ENCODE measurements around the gene RALGAPA1. TPM values are rescaled to one million over a fixed set of nuclear protein-coding genes. Genes with fewer than 3 reads are reported as not detected.
"Not testable (repeated sequence)": the region's sequence is repeated elsewhere in the genome, so short reads cannot be mapped to it uniquely, and the experiment has no call there.

The RALGAPA1 gene
- total RNA-seq, 1 donor from 2014 or later = 64.5 TPM

DNA sequence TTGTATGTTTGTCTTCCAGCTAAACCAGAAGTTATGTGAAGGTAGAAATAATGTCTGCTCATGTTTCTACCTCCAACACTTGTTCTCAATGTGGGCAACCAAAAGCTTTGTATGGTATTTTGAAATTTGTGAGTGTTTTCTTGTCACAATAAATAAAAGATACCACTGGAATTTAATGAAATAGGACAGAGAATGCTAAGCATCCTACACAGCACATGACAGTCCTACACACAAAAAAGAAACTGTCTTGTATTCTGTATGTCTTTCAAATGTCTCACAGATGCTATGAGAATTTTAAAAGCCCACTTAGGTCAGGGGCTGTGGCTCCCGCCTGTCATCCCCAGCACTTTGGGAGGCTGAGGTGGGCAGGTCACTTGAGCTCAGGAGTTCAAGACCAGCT is 68.9 kb downstream of the RALGAPA1 start:
- DNase-seq (ENCODE audit: low spot score in 2 of 2, unreplicated experiment in 2 of 2) = no peak
- H3K4me1 Mint-ChIP-seq = no peaks in the 10 kb centered on the region
- H3K4me3 Mint-ChIP-seq = no peak overlapping the region
- H3K9me3 Mint-ChIP-seq = peaks cover 2% of the 10 kb centered on the region
- TF ChIP-seq, protein P1, sequence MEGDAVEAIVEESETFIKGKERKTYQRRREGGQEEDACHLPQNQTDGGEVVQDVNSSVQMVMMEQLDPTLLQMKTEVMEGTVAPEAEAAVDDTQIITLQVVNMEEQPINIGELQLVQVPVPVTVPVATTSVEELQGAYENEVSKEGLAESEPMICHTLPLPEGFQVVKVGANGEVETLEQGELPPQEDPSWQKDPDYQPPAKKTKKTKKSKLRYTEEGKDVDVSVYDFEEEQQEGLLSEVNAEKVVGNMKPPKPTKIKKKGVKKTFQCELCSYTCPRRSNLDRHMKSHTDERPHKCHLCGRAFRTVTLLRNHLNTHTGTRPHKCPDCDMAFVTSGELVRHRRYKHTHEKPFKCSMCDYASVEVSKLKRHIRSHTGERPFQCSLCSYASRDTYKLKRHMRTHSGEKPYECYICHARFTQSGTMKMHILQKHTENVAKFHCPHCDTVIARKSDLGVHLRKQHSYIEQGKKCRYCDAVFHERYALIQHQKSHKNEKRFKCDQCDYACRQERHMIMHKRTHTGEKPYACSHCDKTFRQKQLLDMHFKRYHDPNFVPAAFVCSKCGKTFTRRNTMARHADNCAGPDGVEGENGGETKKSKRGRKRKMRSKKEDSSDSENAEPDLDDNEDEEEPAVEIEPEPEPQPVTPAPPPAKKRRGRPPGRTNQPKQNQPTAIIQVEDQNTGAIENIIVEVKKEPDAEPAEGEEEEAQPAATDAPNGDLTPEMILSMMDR (IDR thresholded peaks at IDR 0.05; ENCODE audit: unreplicated experiment) = no peak
- no peak overlapping the region for H3K27ac Mint-ChIP-seq
- peaks cover 19% of the 10 kb centered on the region for H3K36me3 Mint-ChIP-seq
- no peaks in the 10 kb centered on the region for H3K27me3 Mint-ChIP-seq (ENCODE audit: low read depth)

DNA sequence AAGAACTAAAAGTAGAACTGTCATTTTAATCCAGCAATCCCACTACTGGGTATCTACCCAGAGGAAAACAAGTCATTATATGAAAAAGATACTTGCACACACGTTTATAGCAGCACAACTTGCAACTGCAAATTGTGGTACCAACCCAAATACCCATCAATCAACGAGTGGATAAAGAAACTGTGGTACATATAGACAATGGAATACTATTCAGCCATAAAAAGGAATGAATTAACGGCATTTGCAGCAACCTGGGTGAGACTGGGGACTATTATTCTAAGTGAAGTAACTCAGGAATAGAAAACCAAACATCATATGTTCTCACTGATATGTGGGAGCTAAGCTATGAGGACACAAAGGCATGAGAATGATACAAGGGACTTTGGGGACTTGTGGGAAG is 73.9 kb downstream of the RALGAPA1 start:
- not testable (repeated sequence) for DNase-seq (ENCODE audit: low spot score in 2 of 2, unreplicated experiment in 2 of 2); H3K4me3 Mint-ChIP-seq; H3K27ac Mint-ChIP-seq; H3K4me1 Mint-ChIP-seq; H3K27me3 Mint-ChIP-seq (ENCODE audit: low read depth)
- peaks cover 38% of the 10 kb centered on the region for H3K9me3 Mint-ChIP-seq
- peaks cover 55% of the 10 kb centered on the region for H3K36me3 Mint-ChIP-seq

DNA sequence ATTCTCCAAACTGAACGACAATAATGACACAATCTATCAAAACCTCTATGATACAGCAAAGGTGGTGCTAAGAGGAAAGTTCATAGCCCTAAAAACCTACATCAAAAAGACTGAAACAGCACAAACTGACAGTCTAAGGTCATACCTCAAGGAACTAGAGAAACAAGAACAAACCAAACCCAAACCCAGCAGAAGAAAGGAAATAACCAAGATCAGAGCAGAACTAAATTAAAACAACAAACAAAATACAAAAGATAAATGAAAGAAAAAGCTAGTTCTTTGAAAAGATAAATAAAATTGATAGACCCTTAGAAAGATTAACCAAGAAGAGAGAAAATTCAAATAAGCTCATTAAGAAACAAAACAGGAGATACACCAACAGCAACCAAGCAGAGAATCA is 75.6 kb downstream of the RALGAPA1 start:
- Mint-ChIP-seq H3K9me3 (peaks cover 38% of the 10 kb centered on the region), H3K36me3 (peaks cover 63% of the 10 kb centered on the region)
- H3K27me3 Mint-ChIP-seq (ENCODE audit: low read depth); DNase-seq (ENCODE audit: low spot score in 2 of 2, unreplicated experiment in 2 of 2); H3K4me3 Mint-ChIP-seq; H3K4me1 Mint-ChIP-seq; H3K27ac Mint-ChIP-seq: not testable (repeated sequence)

- Mint-ChIP-seq H3K27ac (no peak overlapping the region), H3K36me3 (peaks cover 62% of the 10 kb centered on the region), H3K4me1 (no peaks in the 10 kb centered on the region), H3K4me3 (no peak overlapping the region), H3K9me3 (peaks cover 38% of the 10 kb centered on the region), H3K27me3 (ENCODE audit: low read depth) (no peaks in the 10 kb centered on the region)
- DNase-seq (ENCODE audit: low spot score in 2 of 2, unreplicated experiment in 2 of 2) = no peak
- TF ChIP-seq, protein P1 (IDR thresholded peaks at IDR 0.05; ENCODE audit: unreplicated experiment) = no peak
Observed at GRCh38 chr14:35730871-35731270, 78.2 kb downstream of the RALGAPA1 start.

GRCh38 chr14:35727764-35728163 is 81.3 kb downstream of the RALGAPA1 start:
- H3K27ac Mint-ChIP-seq = no peak overlapping the region
- H3K36me3 Mint-ChIP-seq = peaks cover 40% of the 10 kb centered on the region
- TF ChIP-seq, protein P1 (IDR thresholded peaks at IDR 0.05; ENCODE audit: unreplicated experiment) = no peak
- DNase-seq (ENCODE audit: low spot score in 2 of 2, unreplicated experiment in 2 of 2) = no peak
- H3K9me3 Mint-ChIP-seq = peaks cover 16% of the 10 kb centered on the region
- no peaks in the 10 kb centered on the region for H3K27me3 Mint-ChIP-seq (ENCODE audit: low read depth)
- H3K4me1 Mint-ChIP-seq = peaks cover 2% of the 10 kb centered on the region
- no peak overlapping the region for H3K4me3 Mint-ChIP-seq

GRCh38 chr14:35725930-35726329 is 83.2 kb downstream of the RALGAPA1 start:
- no peak for DNase-seq (ENCODE audit: low spot score in 2 of 2, unreplicated experiment in 2 of 2)
- Mint-ChIP-seq H3K27ac (no peak overlapping the region), H3K36me3 (peaks cover 24% of the 10 kb centered on the region), H3K4me1 (peaks cover 2% of the 10 kb centered on the region), H3K27me3 (ENCODE audit: low read depth) (no peaks in the 10 kb centered on the region), H3K4me3 (no peak overlapping the region), H3K9me3 (no peaks in the 10 kb centered on the region)
- TF ChIP-seq, protein P1 (IDR thresholded peaks at IDR 0.05; ENCODE audit: unreplicated experiment) = no peak

DNA sequence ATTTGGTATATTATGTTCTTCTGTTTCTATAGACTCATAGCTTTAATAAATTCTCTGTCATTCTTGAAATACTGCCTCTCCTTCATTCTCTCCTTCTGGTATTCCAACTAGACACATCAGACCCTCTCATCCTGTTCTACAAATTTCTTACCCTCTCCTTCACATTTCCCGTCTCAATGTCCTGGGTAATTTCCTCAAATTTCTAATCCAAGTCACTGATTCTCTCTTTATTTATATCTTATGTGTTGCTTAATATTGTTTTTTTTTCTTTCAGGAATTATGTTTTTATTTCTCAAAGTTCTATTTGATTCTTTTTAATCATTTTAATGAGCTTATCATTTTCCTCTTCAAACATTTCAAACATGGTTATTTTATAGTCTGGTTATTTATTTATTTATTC is 94.0 kb downstream of the RALGAPA1 start:
- H3K4me3 Mint-ChIP-seq = no peak overlapping the region
- peaks cover 17% of the 10 kb centered on the region for H3K9me3 Mint-ChIP-seq
- TF ChIP-seq, protein P1 (IDR thresholded peaks at IDR 0.05; ENCODE audit: unreplicated experiment) = no peak
- no peak for DNase-seq (ENCODE audit: low spot score in 2 of 2, unreplicated experiment in 2 of 2)
- H3K36me3 Mint-ChIP-seq = peaks cover 46% of the 10 kb centered on the region
- no peaks in the 10 kb centered on the region for H3K27me3 Mint-ChIP-seq (ENCODE audit: low read depth)
- no peaks in the 10 kb centered on the region for H3K4me1 Mint-ChIP-seq
- no peak overlapping the region for H3K27ac Mint-ChIP-seq

Measured in mesothelial cell of epicardium (in vitro differentiated cells).